Pancreas (tissue), 10 donors: Measurements from ENCODE around the gene PNPLA7. TPM values are rescaled to one million over a fixed set of nuclear protein-coding genes. Genes with fewer than 3 reads are reported as not detected.

Source experiments
- ATAC-seq, 4 donors: fragments of 200-7000 bp; cut with Tn5 transposase; one replicate each; pipeline versions ENCODE4 v1.8.0 to v1.9.1; 2020; ENCODE audit warnings: mild to moderate bottlenecking in 4 of 4, moderate library complexity in 4 of 4
- DNase-seq, 6 donors: peaks; one replicate each; pipeline ENCODE4 v3.0.0-alpha.2; 2020
- FAIRE-seq: peaks from 2 replicates; lab custom pipeline; 2012; peaks lifted over from hg19 to GRCh38; lab: Jason Lieb, UNC
- H3K27ac ChIP-seq, 4 donors: fragments of 200-600 bp; sonication (generic); 1 replicate in 3 of 4; 2 replicates in 1 of 4; pipeline versions ENCODE4 v1.5.0 to v1.8.0; 2020
- H3K27me3 ChIP-seq, 4 donors: fragments of 200-600 bp; one replicate each; pipeline ENCODE4 v1.8.0; 2021
- H3K36me3 ChIP-seq, 3 donors: fragments of 200-600 bp; sonication (generic) in 1 of 3; one replicate each; pipeline versions ENCODE4 v1.5.0 to v1.8.0; 2020 to 2021
- H3K4me1 ChIP-seq, 3 donors: fragments of 200-600 bp; one replicate each; pipeline ENCODE4 v1.8.0; 2021
- H3K4me3 ChIP-seq, 4 donors: fragments of 200-600 bp; sonication (generic) in 2 of 4; one replicate each; pipeline versions ENCODE4 v1.5.0 to v1.8.0; 2020 to 2021
- H3K9me3 ChIP-seq, 4 donors: fragments of 200-600 bp; one replicate each; pipeline ENCODE4 v1.8.0; 2021
- CTCF ChIP-seq, 4 donors: fragments of 200-600 bp; sonication (generic) in 3 of 4; IDR thresholded peaks; one replicate each; pipeline versions ENCODE4 v1.5.0 to v1.8.0; 2021; ENCODE audit warnings: antibody characterized with exemption in 4 of 4
- WGBS, 2 donors: extraction: QIAGEN DNeasy Blood & Tissue Kit; methylation state at CpG; one replicate each; pipeline ENCODE4 v1.1.7; 2013; 5-methylcytosine and 5-hydroxymethylcytosine counted together
- intact Hi-C, 3 donors: fragments of 100-400 bp; cut with DNase I; formaldehyde crosslinking; loops; one replicate each; pipeline versions ENCODE4 v1.11.1 to v1.14.2; 2022
- polyA plus RNA-seq, 2 donors: library from polyadenylated mRNA; stranded (reverse); fragments of 200-250 nt; gene quantifications; one replicate each; pipeline ENCODE4 v1.2.3, GENCODE V29; 2013
- total RNA-seq, 6 donors: library from RNA; stranded (reverse); fragmentation: NEBNext Ultra II Directional in 4 of 6; extraction: Animal tissue kit (Norgen Biotek cat#: 25700) in 4 of 6; gene quantifications; one replicate each; pipeline versions ENCODE4 v1.2.1 to v1.2.4, GENCODE V29; 2021 to 2023
- donor health status: healthy with polysubstance abuse.
- donor health status: DM: no; HTN: no; CAD: no; lungs with moderate emphysema.
- donor health status: DM: no; HTN: no; CAD: no.
- donor health status: control.
- donor health status: control.
- donor health status: Bipolar disorder and iron deficiency.
- donor health status: DM: yes; HTN: yes; CAD: no.
- donor health status: DM: no; HTN: no; CAD: no.
- donor health status: DM: no; HTN: no; CAD: no.
- donor health status: DM: yes; HTN: yes; CAD: no.

Gene PNPLA7
- total and polyA plus RNA-seq, 8 donors: 7.1 to 71.8 (median 18.0) TPM

- peaks cover 0 to 19% (median 3%) of the 10 kb centered on the region in 3 donors for H3K4me1 ChIP-seq
- no peak overlapping the region for H3K27ac ChIP-seq
- no peak for TF ChIP-seq CTCF (IDR thresholded peaks at IDR 0.05)
- no peak for ATAC-seq
- WGBS, 2 donors: 89 to 95% methylated on average over 44 to 52 of the region's 52 CpGs
- no peaks in the 10 kb centered on the region for H3K36me3 ChIP-seq
- no peak overlapping the region for H3K4me3 ChIP-seq
- peak in 4 of 6 donors; percentile 29 to 81 (median 46) for DNase-seq
- no peaks in the 10 kb centered on the region for H3K9me3 ChIP-seq
- no peak for FAIRE-seq
- H3K27me3 ChIP-seq: no peaks in the 10 kb centered on the region
- intact Hi-C loops: no loop called here
These were observed 88.4 kb downstream of the PNPLA7 start for GRCh38 chr9:137461663-137462395.

GRCh38 chr9:137461316-137461662 lies 88.9 kb downstream of the PNPLA7 start:
- DNase-seq (peak in 4 of 6 donors; percentile 17 to 75 (median 40)), ATAC-seq (no peak), FAIRE-seq (no peak)
- WGBS, 2 donors: 96% methylated on average over 21 of the region's 21 CpGs
- Histone ChIP-seq H3K27ac (no peak overlapping the region), H3K36me3 (no peaks in the 10 kb centered on the region), H3K4me3 (no peak overlapping the region), H3K9me3 (no peaks in the 10 kb centered on the region), H3K27me3 (no peaks in the 10 kb centered on the region), H3K4me1 (peaks cover 0 to 19% (median 3%) of the 10 kb centered on the region in 3 donors)
- TF ChIP-seq CTCF (IDR thresholded peaks at IDR 0.05): no peak
- intact Hi-C loops: no loop called here

- intact Hi-C loops: no loop called here
- no peak for FAIRE-seq
- Histone ChIP-seq H3K27me3 (no peaks in the 10 kb centered on the region), H3K9me3 (no peaks in the 10 kb centered on the region), H3K4me1 (peaks cover 0 to 19% (median 3%) of the 10 kb centered on the region in 3 donors), H3K4me3 (no peak overlapping the region), H3K27ac (no peak overlapping the region), H3K36me3 (no peaks in the 10 kb centered on the region)
- 91 to 95% methylated on average over 31 of the region's 31 CpGs for WGBS, 2 donors
- ATAC-seq: no peak
- TF ChIP-seq CTCF (IDR thresholded peaks at IDR 0.05): no peak
- DNase-seq: peak in 5 of 6 donors; percentile 36 to 81 (median 52)
These were observed 89.6 kb downstream of the PNPLA7 start for GRCh38 chr9:137460363-137461315.

GRCh38 chr9:137459601-137460362 lies 90.4 kb downstream of the PNPLA7 start:
- no peak for TF ChIP-seq CTCF (IDR thresholded peaks at IDR 0.05)
- Histone ChIP-seq H3K36me3 (no peaks in the 10 kb centered on the region), H3K27ac (peak overlapping the region in 3 of 4 donors; percentile 41 to 61 (median 48)), H3K4me3 (peak overlapping the region; percentile 15 to 74 (median 48)), H3K9me3 (no peaks in the 10 kb centered on the region), H3K27me3 (no peaks in the 10 kb centered on the region), H3K4me1 (peaks cover 0 to 19% (median 3%) of the 10 kb centered on the region in 3 donors)
- WGBS, 2 donors: 39 to 40% methylated on average over 15 of the region's 15 CpGs
- DNase-seq (peak in 2 of 6 donors; percentile 15 to 63), ATAC-seq (peak in 3 of 4 donors; percentile 1 to 3 (median 1)), FAIRE-seq (no peak)
- intact Hi-C loops: no loop called here
